Gastroesophageal sphincter (tissue), 3 donors: Measurements from ENCODE around the gene HMOX1.

Source experiments
- EP300 ChIP-seq: sonication (generic); formaldehyde crosslinking; IDR thresholded peaks from one replicate; pipeline ENCODE4 v1.6.1; 2017; ENCODE audit warnings: antibody characterized with exemption, mild to moderate bottlenecking
- POLR2A ChIP-seq, 2 donors: fragments of 450-650 bp; IDR thresholded peaks; one replicate each; pipeline ENCODE4 v1.6.1; 2017; ENCODE audit warnings: antibody characterized with exemption in 2 of 2, mild to moderate bottlenecking in 2 of 2, moderate library complexity in 1 of 2
- TF ChIP-seq, protein P1 (sequence below), 4 experiments: fragments of 200-600 bp in 2 of 4; fragments of 450-650 bp in 2 of 4; sonication (generic) in 1 of 4; IDR thresholded peaks; one replicate each; pipeline ENCODE4 v1.5.1; 2017 to 2019; ENCODE audit warnings: antibody characterized with exemption in 4 of 4, mild to moderate bottlenecking in 2 of 4, moderate library complexity in 2 of 4

DNA sequence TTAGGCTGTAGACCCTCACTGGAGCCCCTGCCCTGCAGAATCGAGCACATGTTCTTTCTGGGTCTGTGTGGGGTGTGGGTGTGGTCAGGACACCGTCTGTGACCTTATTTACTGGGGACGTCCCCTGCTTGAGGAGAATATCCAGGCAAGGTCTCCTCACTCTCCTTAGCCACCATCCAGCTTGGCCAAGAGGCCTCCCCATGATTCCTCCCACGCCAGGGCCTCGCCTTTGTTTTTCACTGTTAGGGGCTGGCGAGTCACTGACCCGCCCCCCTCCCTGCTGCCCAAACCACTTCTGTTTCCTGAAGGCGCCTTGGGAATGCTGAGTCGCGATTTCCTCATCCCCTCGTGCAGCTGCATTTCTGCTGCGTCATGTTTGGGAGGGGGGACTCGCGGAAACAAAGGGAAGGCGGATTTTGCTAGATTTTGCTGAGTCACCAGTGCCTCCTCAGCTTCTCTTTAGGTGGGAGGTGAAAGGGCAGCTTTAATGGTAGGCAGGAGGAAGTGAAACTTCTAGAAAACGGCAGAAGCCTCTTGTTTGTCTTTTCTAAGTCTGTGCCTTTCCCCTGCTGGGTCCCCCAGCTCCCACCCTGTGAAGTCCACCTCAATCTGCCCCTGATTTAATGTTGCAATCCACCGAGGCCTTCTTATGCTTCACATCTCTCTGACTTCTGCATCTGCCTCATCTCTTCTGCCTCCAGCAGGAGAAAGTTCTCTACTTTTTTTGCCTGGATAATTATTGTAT, 4.0 kb upstream of the HMOX1 start:
- TF ChIP-seq POLR2A (IDR thresholded peaks at IDR 0.05), result no peak
- TF ChIP-seq, protein P1, sequence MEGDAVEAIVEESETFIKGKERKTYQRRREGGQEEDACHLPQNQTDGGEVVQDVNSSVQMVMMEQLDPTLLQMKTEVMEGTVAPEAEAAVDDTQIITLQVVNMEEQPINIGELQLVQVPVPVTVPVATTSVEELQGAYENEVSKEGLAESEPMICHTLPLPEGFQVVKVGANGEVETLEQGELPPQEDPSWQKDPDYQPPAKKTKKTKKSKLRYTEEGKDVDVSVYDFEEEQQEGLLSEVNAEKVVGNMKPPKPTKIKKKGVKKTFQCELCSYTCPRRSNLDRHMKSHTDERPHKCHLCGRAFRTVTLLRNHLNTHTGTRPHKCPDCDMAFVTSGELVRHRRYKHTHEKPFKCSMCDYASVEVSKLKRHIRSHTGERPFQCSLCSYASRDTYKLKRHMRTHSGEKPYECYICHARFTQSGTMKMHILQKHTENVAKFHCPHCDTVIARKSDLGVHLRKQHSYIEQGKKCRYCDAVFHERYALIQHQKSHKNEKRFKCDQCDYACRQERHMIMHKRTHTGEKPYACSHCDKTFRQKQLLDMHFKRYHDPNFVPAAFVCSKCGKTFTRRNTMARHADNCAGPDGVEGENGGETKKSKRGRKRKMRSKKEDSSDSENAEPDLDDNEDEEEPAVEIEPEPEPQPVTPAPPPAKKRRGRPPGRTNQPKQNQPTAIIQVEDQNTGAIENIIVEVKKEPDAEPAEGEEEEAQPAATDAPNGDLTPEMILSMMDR (IDR thresholded peaks at IDR 0.05), result peak in 1 of 4 experiments; percentile 4
- TF ChIP-seq EP300, result no peak
